Sigmoid colon (tissue), 4 donors: ENCODE results near the gene DGCR2.

Source experiments
- POLR2AphosphoS5 ChIP-seq, 4 donors: sonication (generic); formaldehyde crosslinking; IDR thresholded peaks; one replicate each; pipeline ENCODE4 v1.6.1; 2017; ENCODE audit warnings: antibody characterized with exemption in 4 of 4
- TF ChIP-seq, protein P1 (sequence below), 4 experiments: fragments of 450-650 bp in 3 of 4; fragments of 200-600 bp in 1 of 4; IDR thresholded peaks; one replicate each; pipeline ENCODE4 v1.5.1; 2016 to 2019; ENCODE audit warnings: antibody characterized with exemption in 4 of 4, mild to moderate bottlenecking in 3 of 4, moderate library complexity in 2 of 4

DNA sequence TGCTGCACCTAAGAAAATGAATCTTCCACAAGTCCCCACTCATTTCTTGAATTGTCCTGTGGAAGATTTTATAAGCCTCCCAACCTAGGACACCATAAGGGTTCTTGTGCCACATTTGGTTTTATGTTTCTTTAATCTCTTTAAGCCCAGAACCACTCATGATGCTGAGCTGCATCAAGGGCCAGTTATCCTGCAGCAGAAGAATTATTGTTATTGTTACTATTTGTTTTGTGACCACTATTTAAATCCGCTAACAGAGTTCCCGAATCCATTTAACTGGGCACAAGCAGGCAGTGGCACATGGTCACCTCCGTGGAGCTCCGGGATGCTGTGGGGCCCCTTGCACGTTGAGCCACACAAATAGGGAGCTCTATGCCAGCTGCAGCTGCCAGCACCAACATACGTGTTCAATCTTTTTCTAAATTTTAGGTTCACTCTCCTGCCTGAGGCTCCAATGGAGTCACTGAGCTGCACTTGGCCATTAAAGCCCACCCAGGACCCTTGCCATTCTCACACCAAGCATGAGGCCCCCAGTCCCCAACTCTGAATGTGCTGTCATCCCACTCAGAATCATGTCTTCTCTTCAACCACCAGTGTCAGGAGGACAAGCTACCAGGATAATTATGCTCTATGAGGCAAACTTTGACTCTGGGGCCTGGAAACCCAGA, 60.6 kb downstream of the DGCR2 start:
- TF ChIP-seq, protein P1, sequence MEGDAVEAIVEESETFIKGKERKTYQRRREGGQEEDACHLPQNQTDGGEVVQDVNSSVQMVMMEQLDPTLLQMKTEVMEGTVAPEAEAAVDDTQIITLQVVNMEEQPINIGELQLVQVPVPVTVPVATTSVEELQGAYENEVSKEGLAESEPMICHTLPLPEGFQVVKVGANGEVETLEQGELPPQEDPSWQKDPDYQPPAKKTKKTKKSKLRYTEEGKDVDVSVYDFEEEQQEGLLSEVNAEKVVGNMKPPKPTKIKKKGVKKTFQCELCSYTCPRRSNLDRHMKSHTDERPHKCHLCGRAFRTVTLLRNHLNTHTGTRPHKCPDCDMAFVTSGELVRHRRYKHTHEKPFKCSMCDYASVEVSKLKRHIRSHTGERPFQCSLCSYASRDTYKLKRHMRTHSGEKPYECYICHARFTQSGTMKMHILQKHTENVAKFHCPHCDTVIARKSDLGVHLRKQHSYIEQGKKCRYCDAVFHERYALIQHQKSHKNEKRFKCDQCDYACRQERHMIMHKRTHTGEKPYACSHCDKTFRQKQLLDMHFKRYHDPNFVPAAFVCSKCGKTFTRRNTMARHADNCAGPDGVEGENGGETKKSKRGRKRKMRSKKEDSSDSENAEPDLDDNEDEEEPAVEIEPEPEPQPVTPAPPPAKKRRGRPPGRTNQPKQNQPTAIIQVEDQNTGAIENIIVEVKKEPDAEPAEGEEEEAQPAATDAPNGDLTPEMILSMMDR (IDR thresholded peaks at IDR 0.05), result no peak
- TF ChIP-seq POLR2AphosphoS5 (IDR thresholded peaks at IDR 0.05), result no peak
